Astrocyte of the cerebellum (primary cell): ENCODE measurements around the gene SLC66A2.

ENCODE experiments used
- DNase-seq: peaks from one replicate; pipeline ENCODE4 v3.0.0-alpha.2; 2011; ENCODE audit warnings: low read depth
- H3K4me3 ChIP-seq: 2 replicates; pipeline ENCODE4 v1.5.1; 2011; ENCODE audit warnings: mild to moderate bottlenecking, low read depth, low read length, moderate library complexity
- CTCF ChIP-seq: IDR thresholded peaks from 2 replicates; pipeline ENCODE4 v1.5.1; 2012; ENCODE audit warnings: low read length, low read depth, moderate library complexity, mild to moderate bottlenecking; ENCODE audit errors: missing control alignments
- in situ Hi-C: cut with HindIII; loops from 2 replicates; pipeline ENCODE4 v1.10.0; 2017; ENCODE audit warnings: low sequenced_read_pairs

SLC66A2 gene

GRCh38 chr18:79947054-79947755, 4.2 kb downstream of the SLC66A2 start:
- in situ Hi-C loops, result no loop called here
- DNase-seq, result no peak
- no peak overlapping the region for H3K4me3 ChIP-seq
- TF ChIP-seq CTCF, result no peak

- no peak for DNase-seq
- in situ Hi-C loops, result no loop called here
- H3K4me3 ChIP-seq, result no peak overlapping the region
- no peak for TF ChIP-seq CTCF
These were observed 6.1 kb downstream of the SLC66A2 start for GRCh38 chr18:79945118-79946042.

GRCh38 chr18:79944746-79945117, 6.7 kb downstream of the SLC66A2 start:
- no peak for DNase-seq
- no peak for TF ChIP-seq CTCF
- in situ Hi-C loops, result no loop called here
- H3K4me3 ChIP-seq, result no peak overlapping the region

- in situ Hi-C loops, result no loop called here
- peak; percentile 59 for DNase-seq
- no peak overlapping the region for H3K4me3 ChIP-seq
- no peak for TF ChIP-seq CTCF
These were observed 7.2 kb downstream of the SLC66A2 start for GRCh38 chr18:79944126-79944731.

GRCh38 chr18:79943608-79944125, 7.8 kb downstream of the SLC66A2 start:
- no peak for TF ChIP-seq CTCF
- DNase-seq, result no peak
- in situ Hi-C loops, result no loop called here
- no peak overlapping the region for H3K4me3 ChIP-seq
